Measurements from ENCODE around the gene FBLN2. TPM values are rescaled to one million over a fixed set of nuclear protein-coding genes. Genes with fewer than 3 reads are reported as not detected.
A peak's percentile ranks its signal among the peaks of the same experiment; 100 is the strongest.

FBLN2 gene
- total RNA-seq, 2 donors from 2014 or later = 178 to 256 TPM

- intact Hi-C loops (cut with DNase I) = no loop called here
- peak; percentile 84 for DNase-seq
- peak; percentile 48 to 77 for ATAC-seq
Observed at GRCh38 chr3:13543253-13543652, 5.7 kb upstream of the FBLN2 start.

DNA sequence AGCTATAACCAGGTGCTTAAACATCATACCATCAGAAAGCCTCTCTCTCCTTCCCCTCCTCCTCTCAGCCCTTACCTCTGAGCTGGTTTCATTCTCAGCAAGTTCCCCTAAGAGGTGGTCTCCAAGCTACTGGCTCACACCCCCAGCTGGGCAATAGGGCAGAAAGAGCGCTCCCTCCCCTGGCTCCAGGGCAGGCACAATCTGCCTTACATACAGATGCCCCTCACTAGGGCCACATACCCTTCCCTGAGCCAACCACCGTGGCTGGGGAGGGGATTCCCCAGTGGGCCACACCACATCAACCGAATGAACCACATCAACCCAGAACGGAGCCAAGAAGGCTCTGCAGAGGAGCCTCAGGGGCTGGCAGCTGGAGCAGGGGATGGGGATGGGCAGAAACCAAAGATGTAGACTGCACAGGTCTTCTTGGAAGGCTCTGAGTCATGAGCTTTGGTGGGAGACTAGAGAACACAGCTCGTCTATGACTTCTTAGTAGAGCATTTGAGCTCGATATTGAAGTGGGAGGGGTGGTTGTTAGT is 4.6 kb upstream of the FBLN2 start:
- no peak for ATAC-seq
- intact Hi-C loops (cut with DNase I) = no loop called here
- DNase-seq = peak; percentile 46

- DNase-seq (peak; percentile 18), ATAC-seq (no peak)
- intact Hi-C loops (cut with DNase I) = no loop called here
Observed at GRCh38 chr3:13544951-13545651, 3.8 kb upstream of the FBLN2 start.

- DNase-seq (no peak), ATAC-seq (no peak)
- intact Hi-C loops (cut with DNase I) = no loop called here
Observed at GRCh38 chr3:13545952-13546454, 2.9 kb upstream of the FBLN2 start.

- ATAC-seq = peak; percentile 27 to 72
- DNase-seq = peak; percentile 80
- intact Hi-C loops (cut with DNase I) = no loop called here
Observed at GRCh38 chr3:13546667-13547171, 2.2 kb upstream of the FBLN2 start.

DNA sequence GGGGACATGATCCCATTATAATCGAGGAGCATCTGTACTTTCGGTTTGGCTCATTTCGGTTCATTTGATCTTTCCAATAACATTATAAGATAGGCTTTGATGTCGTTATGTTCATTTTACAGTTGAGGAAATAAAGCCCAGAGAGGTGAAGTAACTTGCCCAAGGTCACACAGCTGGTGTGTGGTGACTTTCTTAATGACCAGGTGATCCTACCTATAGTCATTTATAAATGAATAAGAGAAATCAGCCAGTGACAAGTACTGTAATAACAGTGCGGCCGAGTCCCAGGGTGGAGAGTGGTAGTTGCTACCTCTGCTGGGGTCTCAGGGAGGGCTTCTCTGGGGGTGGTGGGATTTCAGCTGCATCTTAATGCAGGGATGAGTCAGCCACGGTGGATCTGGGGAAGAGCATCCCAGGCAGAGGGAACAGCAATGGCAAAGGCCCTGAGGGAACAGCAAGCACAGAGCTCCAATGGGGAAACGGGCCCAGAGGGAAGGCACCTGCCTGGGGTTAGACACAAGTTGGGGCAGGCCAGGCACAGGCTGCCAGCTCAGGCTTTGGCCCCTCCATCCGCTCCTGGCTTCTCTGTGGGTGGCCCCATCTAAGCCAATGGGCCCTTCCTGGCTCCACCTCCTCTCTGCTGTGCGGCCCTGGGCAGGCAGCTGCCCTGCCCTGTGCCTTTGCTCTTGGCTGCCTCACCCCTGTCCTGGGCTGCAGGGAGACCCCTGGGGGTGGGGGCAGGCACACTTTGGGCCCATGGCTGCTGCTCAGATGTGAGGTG is 1.1 kb upstream of the FBLN2 start:
- ATAC-seq (peak in 1 of 2 donors; percentile 7), DNase-seq (peak; percentile 30)
- intact Hi-C loops (cut with DNase I) = no loop called here

DNA sequence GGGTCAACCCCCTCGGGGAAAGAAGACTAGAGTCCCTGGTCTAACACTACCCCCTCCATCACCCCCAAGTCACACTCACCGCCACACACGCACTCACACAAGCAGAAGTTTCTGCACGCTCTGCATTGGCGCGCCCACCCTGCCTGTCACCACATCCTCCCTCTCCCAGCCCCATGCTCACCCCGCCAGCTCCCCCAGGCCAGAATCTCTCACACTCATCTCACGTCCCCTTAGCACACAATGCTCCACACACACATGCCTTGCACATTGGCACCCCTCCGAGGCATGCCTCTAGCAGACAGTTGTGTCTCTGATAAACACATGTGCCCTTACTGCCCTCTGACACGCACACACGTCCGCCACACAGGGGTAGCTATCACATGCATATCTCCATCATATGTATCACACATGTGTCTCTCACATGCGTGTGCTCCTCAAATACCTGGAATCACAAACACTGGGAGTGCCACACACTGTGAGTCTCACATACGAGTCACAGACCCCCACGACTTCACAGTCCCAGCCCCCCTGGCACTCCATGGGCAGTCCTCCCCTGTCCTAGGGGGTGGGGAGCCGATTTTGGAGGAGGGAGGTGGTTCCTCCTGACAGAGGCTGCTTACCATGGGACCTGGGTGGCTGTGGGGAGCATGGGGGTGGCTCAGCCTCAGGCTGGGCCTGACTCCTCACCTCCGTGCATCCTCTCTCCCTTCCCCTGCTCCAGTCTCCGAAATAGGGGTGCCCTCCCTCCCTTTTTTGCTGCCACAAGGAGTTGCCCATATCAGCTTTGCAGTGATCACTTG is 898 bp downstream of the FBLN2 start:
- DNase-seq = peak; percentile 42

DNA sequence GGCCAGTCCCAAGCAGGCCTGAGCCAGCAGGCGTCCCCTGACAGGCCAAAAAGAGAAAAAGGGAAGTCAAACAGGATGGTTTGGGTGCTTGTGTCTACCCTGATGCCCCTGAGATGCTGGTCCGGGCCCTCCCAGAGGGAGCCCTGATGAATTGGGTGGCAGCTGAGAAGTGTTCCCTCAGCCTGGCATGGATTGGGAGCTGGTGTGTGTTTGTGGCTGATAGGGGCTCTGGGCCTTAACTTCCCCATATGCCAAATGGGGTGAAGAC is 1.4 kb downstream of the FBLN2 start:
- ATAC-seq = no peak
- intact Hi-C loops (cut with DNase I) = no loop called here
- DNase-seq = no peak

More for the DNA sequence above, 898 bp downstream of the FBLN2 start:
- peak in 1 of 2 donors; percentile 8 for ATAC-seq
- intact Hi-C loops (cut with DNase I) = no loop called here

DNA sequence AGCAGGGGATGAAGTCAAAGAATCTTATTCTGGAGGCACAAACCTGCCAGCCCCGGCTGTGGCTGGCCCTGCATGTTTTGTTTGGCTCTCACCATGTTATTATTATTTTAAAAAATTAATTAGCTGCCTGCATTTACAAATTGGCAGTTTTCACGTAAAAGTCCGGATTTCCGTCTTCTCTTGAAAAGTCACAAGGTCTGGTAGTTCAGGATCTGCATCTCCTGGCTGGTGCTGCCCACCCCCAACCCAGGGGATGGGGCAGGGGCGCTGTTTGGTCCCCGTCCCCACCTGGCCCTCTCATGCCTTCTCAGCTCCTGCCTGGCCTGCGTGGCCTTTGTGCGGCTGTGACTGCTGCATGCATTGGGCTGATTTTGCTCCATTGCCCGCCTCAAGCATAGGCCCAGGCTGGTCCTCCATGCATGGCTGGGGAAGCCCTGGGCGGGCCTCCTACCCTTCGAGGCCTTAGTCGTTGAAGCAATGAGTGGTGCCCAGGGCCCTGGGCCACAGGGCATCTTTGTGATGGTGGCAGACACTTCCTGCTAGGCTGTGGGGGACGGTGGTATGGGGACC is 2.0 kb downstream of the FBLN2 start:
- ATAC-seq (no peak), DNase-seq (peak; percentile 26)
- intact Hi-C loops (cut with DNase I) = no loop called here

- ATAC-seq (peak in 1 of 2 donors; percentile 20), DNase-seq (peak; percentile 35)
- intact Hi-C loops (cut with DNase I) = no loop called here
Observed at GRCh38 chr3:13552857-13553652, 4.1 kb downstream of the FBLN2 start.

DNA sequence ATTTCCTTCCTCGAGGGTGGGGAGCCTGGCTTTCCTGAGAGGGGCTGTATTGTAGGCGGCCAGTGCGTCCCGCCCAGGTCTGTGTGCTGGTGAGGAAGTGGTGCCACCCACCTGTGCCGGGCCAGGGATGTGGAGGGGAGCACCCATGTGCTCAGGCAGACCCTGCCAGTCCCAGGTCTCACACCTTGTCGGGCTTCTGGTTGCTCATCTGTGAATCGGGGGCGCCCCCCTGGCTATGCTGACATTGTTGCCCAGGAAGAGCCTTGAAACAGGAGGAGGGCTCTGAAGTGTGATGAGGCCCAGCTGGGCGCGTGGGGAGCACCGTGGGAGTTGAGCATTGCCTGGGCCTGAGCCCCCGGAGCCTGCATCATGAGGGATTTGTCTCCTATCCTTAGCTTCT is 4.8 kb downstream of the FBLN2 start:
- ATAC-seq (no peak), DNase-seq (peak; percentile 30)
- intact Hi-C loops (cut with DNase I) = no loop called here

- intact Hi-C loops (cut with DNase I) = no loop called here
- ATAC-seq (no peak), DNase-seq (peak; percentile 18)
Observed at GRCh38 chr3:13555753-13556152, 6.8 kb downstream of the FBLN2 start.

DNA sequence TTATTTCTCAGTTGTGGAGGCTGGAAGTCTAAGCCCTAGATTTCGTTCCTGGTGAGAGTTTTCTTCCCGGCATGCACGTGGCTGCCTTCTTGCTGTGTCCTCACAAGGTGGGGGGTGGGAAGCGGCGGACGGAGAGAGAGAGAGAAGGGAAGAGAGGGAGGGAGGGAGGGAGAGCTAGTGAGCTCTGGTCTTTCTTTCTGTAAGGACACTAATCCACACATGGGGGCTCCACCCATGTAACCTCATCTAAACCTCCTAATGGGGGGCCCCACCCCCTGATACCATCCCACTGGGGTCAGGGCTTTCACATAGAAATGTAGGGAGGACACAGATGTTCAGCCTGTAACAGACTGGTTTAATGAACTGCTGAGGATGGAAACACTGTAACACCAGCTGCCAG is 7.3 kb downstream of the FBLN2 start:
- intact Hi-C loops (cut with DNase I) = no loop called here
- ATAC-seq (no peak), DNase-seq (no peak)

GRCh38 chr3:13556917-13557316 is 8.0 kb downstream of the FBLN2 start:
- no peak for DNase-seq
- intact Hi-C loops (cut with DNase I) = no loop called here
- ATAC-seq = no peak

- intact Hi-C loops (cut with DNase I) = no loop called here
- no peak for DNase-seq
- peak in 1 of 2 donors; percentile 4 for ATAC-seq
Observed at GRCh38 chr3:13557417-13557816, 8.5 kb downstream of the FBLN2 start.

DNA sequence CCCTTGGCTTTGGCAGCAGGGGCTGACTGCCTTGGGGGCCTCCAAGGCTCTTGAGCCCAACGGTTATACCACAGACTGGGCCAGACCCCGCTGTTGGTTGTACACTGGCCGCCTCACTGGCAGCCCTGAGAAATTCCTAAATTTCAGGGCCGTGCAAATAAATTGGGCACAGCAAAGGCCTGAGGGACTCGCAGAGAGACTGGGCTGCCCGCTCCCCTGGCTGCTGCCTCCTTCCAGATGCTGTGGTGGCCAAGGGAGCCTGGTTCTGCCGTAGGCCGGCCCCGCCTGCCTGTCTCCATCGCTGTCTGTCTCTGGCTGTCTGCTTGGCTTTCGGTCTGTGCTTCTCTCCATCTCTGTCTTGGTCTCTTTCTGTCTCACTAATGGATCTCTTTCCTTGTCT is 9.0 kb downstream of the FBLN2 start:
- no peak for DNase-seq
- intact Hi-C loops (cut with DNase I) = no loop called here
- ATAC-seq = peak in 1 of 2 donors; percentile 16

- ATAC-seq (no peak), DNase-seq (no peak)
- intact Hi-C loops (cut with DNase I) = no loop called here
Observed at GRCh38 chr3:13558651-13559050, 9.7 kb downstream of the FBLN2 start.

DNA sequence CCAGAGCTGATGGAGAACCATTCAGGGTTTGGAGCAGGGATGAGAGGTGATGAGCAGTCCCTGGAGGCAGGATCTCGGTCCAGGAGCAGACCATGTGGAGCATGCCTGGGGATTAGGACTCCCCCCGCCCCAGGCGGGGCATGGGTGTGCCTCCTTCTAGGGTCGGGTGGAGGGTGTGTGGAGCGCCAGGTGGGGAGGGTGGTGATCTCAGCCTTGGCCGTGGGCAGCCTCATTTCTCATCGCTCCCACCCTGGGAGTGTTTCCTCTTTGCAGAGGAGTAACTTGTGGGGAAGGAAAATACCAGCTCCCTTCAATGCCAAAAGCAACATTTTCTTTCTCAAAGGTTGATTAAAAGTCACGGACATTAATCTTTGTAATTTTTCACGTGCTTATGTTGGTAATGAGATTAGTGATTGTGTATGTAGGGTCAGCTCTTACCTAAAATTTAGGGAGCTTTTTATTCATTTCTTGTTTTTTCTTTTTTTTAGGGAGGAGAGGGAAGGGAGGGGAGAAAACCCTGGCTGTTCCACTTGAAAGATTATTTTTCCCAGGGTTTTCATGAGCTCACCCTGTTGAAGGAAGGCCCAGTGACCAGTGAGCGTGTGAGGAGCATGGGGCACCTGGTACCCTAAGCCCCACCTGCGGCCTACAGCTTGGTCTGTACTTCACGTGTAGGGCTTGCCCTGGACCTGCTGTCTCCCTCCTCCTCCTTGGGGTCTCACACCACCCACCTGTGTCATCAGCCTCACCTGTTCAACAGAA is 11.0 kb downstream of the FBLN2 start:
- peak; percentile 32 to 90 for ATAC-seq
- DNase-seq = peak; percentile 73
- intact Hi-C loops (cut with DNase I) = no loop called here
